ENCODE results near the gene RNU1-1.
"Not testable (repeated sequence)": the region's sequence is repeated elsewhere in the genome, so short reads cannot be mapped to it uniquely, and the experiment has no call there.

RNU1-1 gene

GRCh38 chr1:16511926-16512325, 2.2 kb downstream of the RNU1-1 start:
- not testable (repeated sequence) for DNase-seq; H3K4me3 ChIP-seq (ENCODE audit: insufficient read depth, low read depth, low read length, poor library complexity, severe bottlenecking); H3K36me3 ChIP-seq (ENCODE audit: control insufficient read depth, insufficient read depth, low read length); H3K4me1 ChIP-seq (ENCODE audit: control insufficient read depth, insufficient read depth, low read length, poor library complexity, severe bottlenecking); H3K27me3 ChIP-seq (replicated peaks; ENCODE audit: control insufficient read depth, insufficient read depth, low read length, poor library complexity, severe bottlenecking); H3K27ac ChIP-seq (ENCODE audit: insufficient read depth, low read length, poor library complexity, severe bottlenecking); H3K9me3 ChIP-seq (ENCODE audit: control insufficient read depth, low read length)

GRCh38 chr1:16508861-16509445, 5.1 kb downstream of the RNU1-1 start:
- not testable (repeated sequence) for DNase-seq

GRCh38 chr1:16506364-16507136, 7.5 kb downstream of the RNU1-1 start:
- H3K36me3 ChIP-seq (ENCODE audit: control insufficient read depth, insufficient read depth, low read length); H3K27ac ChIP-seq (ENCODE audit: insufficient read depth, low read length, poor library complexity, severe bottlenecking); H3K4me3 ChIP-seq (ENCODE audit: insufficient read depth, low read depth, low read length, poor library complexity, severe bottlenecking); DNase-seq; H3K4me1 ChIP-seq (ENCODE audit: control insufficient read depth, insufficient read depth, low read length, poor library complexity, severe bottlenecking); H3K9me3 ChIP-seq (ENCODE audit: control insufficient read depth, low read length); H3K27me3 ChIP-seq (replicated peaks; ENCODE audit: control insufficient read depth, insufficient read depth, low read length, poor library complexity, severe bottlenecking): not testable (repeated sequence)

More at GRCh38 chr1:16508861-16509445, 5.1 kb downstream of the RNU1-1 start:
- not testable (repeated sequence) for H3K36me3 ChIP-seq (ENCODE audit: control insufficient read depth, insufficient read depth, low read length); H3K4me1 ChIP-seq (ENCODE audit: control insufficient read depth, insufficient read depth, low read length, poor library complexity, severe bottlenecking); H3K4me3 ChIP-seq (ENCODE audit: insufficient read depth, low read depth, low read length, poor library complexity, severe bottlenecking); H3K27me3 ChIP-seq (replicated peaks; ENCODE audit: control insufficient read depth, insufficient read depth, low read length, poor library complexity, severe bottlenecking); H3K27ac ChIP-seq (ENCODE audit: insufficient read depth, low read length, poor library complexity, severe bottlenecking); H3K9me3 ChIP-seq (ENCODE audit: control insufficient read depth, low read length)

GRCh38 chr1:16505870-16506269, 8.2 kb downstream of the RNU1-1 start:
- H3K4me1 ChIP-seq (ENCODE audit: control insufficient read depth, insufficient read depth, low read length, poor library complexity, severe bottlenecking); H3K36me3 ChIP-seq (ENCODE audit: control insufficient read depth, insufficient read depth, low read length); DNase-seq; H3K27ac ChIP-seq (ENCODE audit: insufficient read depth, low read length, poor library complexity, severe bottlenecking); H3K4me3 ChIP-seq (ENCODE audit: insufficient read depth, low read depth, low read length, poor library complexity, severe bottlenecking); H3K9me3 ChIP-seq (ENCODE audit: control insufficient read depth, low read length); H3K27me3 ChIP-seq (replicated peaks; ENCODE audit: control insufficient read depth, insufficient read depth, low read length, poor library complexity, severe bottlenecking): not testable (repeated sequence)

- DNase-seq, result no peak
- Histone ChIP-seq H3K4me1 (ENCODE audit: control insufficient read depth, insufficient read depth, low read length, poor library complexity, severe bottlenecking) (no peaks in the 10 kb centered on the region), H3K9me3 (ENCODE audit: control insufficient read depth, low read length) (no peaks in the 10 kb centered on the region), H3K27me3 (replicated peaks; ENCODE audit: control insufficient read depth, insufficient read depth, low read length, poor library complexity, severe bottlenecking) (no peaks in the 10 kb centered on the region), H3K36me3 (ENCODE audit: control insufficient read depth, insufficient read depth, low read length) (no peaks in the 10 kb centered on the region), H3K4me3 (ENCODE audit: insufficient read depth, low read depth, low read length, poor library complexity, severe bottlenecking) (no peak overlapping the region), H3K27ac (ENCODE audit: insufficient read depth, low read length, poor library complexity, severe bottlenecking) (no peak overlapping the region)
Observed at GRCh38 chr1:16503494-16503893, 10.6 kb downstream of the RNU1-1 start.

- not testable (repeated sequence) for H3K9me3 ChIP-seq (ENCODE audit: control insufficient read depth, low read length); DNase-seq; H3K36me3 ChIP-seq (ENCODE audit: control insufficient read depth, insufficient read depth, low read length); H3K4me1 ChIP-seq (ENCODE audit: control insufficient read depth, insufficient read depth, low read length, poor library complexity, severe bottlenecking); H3K27ac ChIP-seq (ENCODE audit: insufficient read depth, low read length, poor library complexity, severe bottlenecking); H3K27me3 ChIP-seq (replicated peaks; ENCODE audit: control insufficient read depth, insufficient read depth, low read length, poor library complexity, severe bottlenecking); H3K4me3 ChIP-seq (ENCODE audit: insufficient read depth, low read depth, low read length, poor library complexity, severe bottlenecking)
Observed at GRCh38 chr1:16501446-16501845, 12.6 kb downstream of the RNU1-1 start.

GRCh38 chr1:16500975-16501374, 13.1 kb downstream of the RNU1-1 start:
- DNase-seq; H3K4me1 ChIP-seq (ENCODE audit: control insufficient read depth, insufficient read depth, low read length, poor library complexity, severe bottlenecking); H3K27ac ChIP-seq (ENCODE audit: insufficient read depth, low read length, poor library complexity, severe bottlenecking); H3K4me3 ChIP-seq (ENCODE audit: insufficient read depth, low read depth, low read length, poor library complexity, severe bottlenecking); H3K9me3 ChIP-seq (ENCODE audit: control insufficient read depth, low read length); H3K27me3 ChIP-seq (replicated peaks; ENCODE audit: control insufficient read depth, insufficient read depth, low read length, poor library complexity, severe bottlenecking); H3K36me3 ChIP-seq (ENCODE audit: control insufficient read depth, insufficient read depth, low read length): not testable (repeated sequence)

GRCh38 chr1:16500466-16500865, 13.6 kb downstream of the RNU1-1 start:
- not testable (repeated sequence) for H3K36me3 ChIP-seq (ENCODE audit: control insufficient read depth, insufficient read depth, low read length); H3K9me3 ChIP-seq (ENCODE audit: control insufficient read depth, low read length); H3K4me1 ChIP-seq (ENCODE audit: control insufficient read depth, insufficient read depth, low read length, poor library complexity, severe bottlenecking); H3K27ac ChIP-seq (ENCODE audit: insufficient read depth, low read length, poor library complexity, severe bottlenecking); H3K4me3 ChIP-seq (ENCODE audit: insufficient read depth, low read depth, low read length, poor library complexity, severe bottlenecking); H3K27me3 ChIP-seq (replicated peaks; ENCODE audit: control insufficient read depth, insufficient read depth, low read length, poor library complexity, severe bottlenecking); DNase-seq

- peak; percentile 78 to 81 (median 80) for DNase-seq
- Histone ChIP-seq H3K4me3 (ENCODE audit: insufficient read depth, low read depth, low read length, poor library complexity, severe bottlenecking) (peak overlapping the region; percentile 67), H3K36me3 (ENCODE audit: control insufficient read depth, insufficient read depth, low read length) (no peaks in the 10 kb centered on the region), H3K27me3 (replicated peaks; ENCODE audit: control insufficient read depth, insufficient read depth, low read length, poor library complexity, severe bottlenecking) (no peaks in the 10 kb centered on the region), H3K27ac (ENCODE audit: insufficient read depth, low read length, poor library complexity, severe bottlenecking) (peak overlapping the region; percentile 53), H3K9me3 (ENCODE audit: control insufficient read depth, low read length) (no peaks in the 10 kb centered on the region), H3K4me1 (ENCODE audit: control insufficient read depth, insufficient read depth, low read length, poor library complexity, severe bottlenecking) (peaks cover 4% of the 10 kb centered on the region)
Observed at GRCh38 chr1:16498573-16499413, 15.3 kb downstream of the RNU1-1 start.

- H3K4me3 ChIP-seq (ENCODE audit: insufficient read depth, low read depth, low read length, poor library complexity, severe bottlenecking), result peak overlapping the region; percentile 67
- not testable (repeated sequence) for H3K27me3 ChIP-seq (replicated peaks; ENCODE audit: control insufficient read depth, insufficient read depth, low read length, poor library complexity, severe bottlenecking); H3K9me3 ChIP-seq (ENCODE audit: control insufficient read depth, low read length); DNase-seq; H3K27ac ChIP-seq (ENCODE audit: insufficient read depth, low read length, poor library complexity, severe bottlenecking); H3K36me3 ChIP-seq (ENCODE audit: control insufficient read depth, insufficient read depth, low read length); H3K4me1 ChIP-seq (ENCODE audit: control insufficient read depth, insufficient read depth, low read length, poor library complexity, severe bottlenecking)
Observed at GRCh38 chr1:16498047-16498446, 16.0 kb downstream of the RNU1-1 start.
